Psoas muscle (tissue), 8 donors: Measurements from ENCODE around the gene FAM222B. TPM values are rescaled to one million over a fixed set of nuclear protein-coding genes. Genes with fewer than 3 reads are reported as not detected.
"Not testable (repeated sequence)": the region's sequence is repeated elsewhere in the genome, so short reads cannot be mapped to it uniquely, and the experiment has no call there.

Experiments
- ATAC-seq, 4 donors: fragments of 200-7000 bp; cut with Tn5 transposase; one replicate each; pipeline ENCODE4 v1.9.1; 2020; ENCODE audit warnings: moderate library complexity in 3 of 4, mild to moderate bottlenecking in 2 of 4
- DNase-seq, 2 donors: peaks; one replicate each; pipeline ENCODE4 v3.0.0-alpha.2; 2020
- H3K27ac ChIP-seq: fragments of 200-600 bp; one replicate; pipeline ENCODE4 v1.8.0; 2022
- H3K27me3 ChIP-seq, 3 donors: fragments of 200-600 bp in 1 of 3; one replicate each; pipeline versions ENCODE4 v1.6.1 to v1.8.0; 2013 to 2022; ENCODE audit warnings: low read length in 2 of 3, mild to moderate bottlenecking in 2 of 3, moderate library complexity in 1 of 3; ENCODE audit not compliant: insufficient read depth in 3 of 3
- H3K36me3 ChIP-seq, 2 donors: fragments of 200-600 bp in 1 of 2; one replicate each; pipeline versions ENCODE4 v1.6.1 to v1.8.0; 2013 to 2022; ENCODE audit warnings: low read depth in 1 of 2, mild to moderate bottlenecking in 1 of 2, moderate library complexity in 1 of 2; ENCODE audit not compliant: insufficient read depth in 1 of 2
- H3K4me1 ChIP-seq: fragments of 200-600 bp; one replicate; pipeline ENCODE4 v1.8.0; 2022
- H3K4me3 ChIP-seq: fragments of 200-600 bp; one replicate; pipeline ENCODE4 v1.8.0; 2022; ENCODE audit warnings: mild to moderate bottlenecking
- H3K9me3 ChIP-seq: fragments of 200-600 bp; one replicate; pipeline ENCODE4 v1.8.0; 2022
- WGBS, 3 donors: extraction: QIAGEN DNeasy Blood & Tissue Kit; methylation state at CpG; one replicate each; pipeline versions ENCODE4 v1.1.6 to v1.1.7; 2013; 5-methylcytosine and 5-hydroxymethylcytosine counted together
- intact Hi-C, 2 donors: fragments of 100-400 bp; cut with DNase I; formaldehyde crosslinking; loops; one replicate each; pipeline versions ENCODE4 v1.11.0 to v1.14.2; 2022
- polyA plus RNA-seq, 3 donors: library from polyadenylated mRNA; stranded (reverse); fragments of 200-250 nt; gene quantifications; one replicate each; pipeline ENCODE4 v1.2.3, GENCODE V29; 2013
- total RNA-seq, 4 donors: library from RNA; stranded (reverse); fragmentation: NEBNext Ultra II Directional in 2 of 4; extraction: Animal tissue kit (Norgen Biotek cat#: 25700) in 2 of 4; gene quantifications; one replicate each; pipeline versions ENCODE4 v1.2.1 to v1.2.4, GENCODE V29; 2021 to 2023
- TF ChIP-seq, protein P1 (sequence below): fragments of 200-600 bp; IDR thresholded peaks from one replicate; pipeline ENCODE4 v1.8.0; 2022; ENCODE audit warnings: antibody characterized with exemption
- donor health status: healthy with polysubstance abuse.
- donor health status: DM: no; HTN: no; CAD: no; lungs with moderate emphysema.
- donor health status: Bipolar disorder and iron deficiency.
- donor health status: healthy.
- donor health status: DM: yes; HTN: yes; CAD: no.
- donor health status: DM: no; HTN: no; CAD: no.
- donor health status: DM: no; HTN: no; CAD: no.
- donor health status: DM: yes; HTN: yes; CAD: no.

FAM222B gene
- total and polyA plus RNA-seq, 7 donors = 22.4 to 66.2 (median 32.2) TPM

DNA sequence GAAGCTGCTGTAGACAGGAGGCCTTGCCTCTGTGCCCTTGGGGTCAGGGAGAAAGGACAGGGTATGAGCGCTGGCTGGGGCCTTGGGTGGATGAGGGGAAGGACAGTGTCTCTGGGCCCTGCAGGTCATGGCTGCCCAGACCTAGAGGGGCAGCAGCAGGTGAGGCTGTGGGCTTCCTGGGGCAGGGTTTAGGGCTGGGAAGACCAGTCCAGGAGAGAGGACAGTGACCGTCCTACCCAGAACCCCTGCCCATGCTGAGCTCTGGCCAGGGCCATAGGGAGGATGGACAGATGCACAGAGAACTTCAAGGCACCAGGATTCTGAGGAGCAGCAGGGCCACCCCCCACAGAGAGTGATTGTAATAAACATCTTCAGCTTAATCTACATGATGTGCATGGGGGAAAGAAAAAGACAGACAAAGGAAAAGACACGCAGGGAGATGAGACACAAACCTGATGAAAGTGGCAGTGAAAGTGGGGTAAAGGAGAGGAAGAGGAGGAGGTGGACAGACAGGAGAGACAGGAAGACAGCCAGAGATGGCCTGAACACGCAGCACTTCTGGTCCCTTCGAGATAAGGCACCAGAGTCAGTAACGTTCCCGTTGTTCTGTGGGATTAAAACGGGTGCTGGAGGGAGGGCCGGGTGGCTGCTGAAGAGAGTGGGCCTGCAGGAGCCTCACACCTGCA lies 37.4 kb upstream of the FAM222B start:
- TF ChIP-seq, protein P1, sequence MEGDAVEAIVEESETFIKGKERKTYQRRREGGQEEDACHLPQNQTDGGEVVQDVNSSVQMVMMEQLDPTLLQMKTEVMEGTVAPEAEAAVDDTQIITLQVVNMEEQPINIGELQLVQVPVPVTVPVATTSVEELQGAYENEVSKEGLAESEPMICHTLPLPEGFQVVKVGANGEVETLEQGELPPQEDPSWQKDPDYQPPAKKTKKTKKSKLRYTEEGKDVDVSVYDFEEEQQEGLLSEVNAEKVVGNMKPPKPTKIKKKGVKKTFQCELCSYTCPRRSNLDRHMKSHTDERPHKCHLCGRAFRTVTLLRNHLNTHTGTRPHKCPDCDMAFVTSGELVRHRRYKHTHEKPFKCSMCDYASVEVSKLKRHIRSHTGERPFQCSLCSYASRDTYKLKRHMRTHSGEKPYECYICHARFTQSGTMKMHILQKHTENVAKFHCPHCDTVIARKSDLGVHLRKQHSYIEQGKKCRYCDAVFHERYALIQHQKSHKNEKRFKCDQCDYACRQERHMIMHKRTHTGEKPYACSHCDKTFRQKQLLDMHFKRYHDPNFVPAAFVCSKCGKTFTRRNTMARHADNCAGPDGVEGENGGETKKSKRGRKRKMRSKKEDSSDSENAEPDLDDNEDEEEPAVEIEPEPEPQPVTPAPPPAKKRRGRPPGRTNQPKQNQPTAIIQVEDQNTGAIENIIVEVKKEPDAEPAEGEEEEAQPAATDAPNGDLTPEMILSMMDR = no peak
- ATAC-seq (no peak), DNase-seq (peak in 1 of 2 donors; percentile 5)
- H3K4me3 ChIP-seq = no peak overlapping the region
- H3K27ac ChIP-seq = no peak overlapping the region
- H3K27me3 ChIP-seq = no peaks in the 10 kb centered on the region
- no peaks in the 10 kb centered on the region for H3K9me3 ChIP-seq
- WGBS, 3 donors = 76 to 83% (median 79%) methylated on average over 9 of the region's 9 CpGs
- intact Hi-C loops = no loop called here
- peaks cover 5 to 66% of the 10 kb centered on the region in 2 donors for H3K36me3 ChIP-seq
- no peaks in the 10 kb centered on the region for H3K4me1 ChIP-seq

DNA sequence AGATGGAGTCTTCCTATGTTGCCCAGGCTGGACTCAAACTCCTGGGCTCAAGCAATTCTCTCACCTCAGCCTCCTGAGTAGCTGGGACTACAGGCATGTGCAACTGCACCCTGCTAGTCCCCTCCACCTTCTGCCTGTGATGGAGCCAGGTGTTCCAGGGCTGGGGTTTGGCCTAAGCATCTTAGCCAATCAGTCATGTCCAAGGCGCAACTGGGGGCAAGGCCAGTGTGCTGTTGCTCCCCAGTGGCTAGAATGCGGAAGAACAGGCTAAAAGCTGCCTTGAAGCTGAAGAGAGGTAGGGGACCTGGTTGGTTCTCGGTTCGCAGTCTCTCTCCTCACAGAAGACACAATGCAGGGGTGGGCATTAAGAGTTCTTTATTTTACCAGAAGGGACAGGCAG lies 36.4 kb upstream of the FAM222B start:
- Histone ChIP-seq H3K9me3 (no peaks in the 10 kb centered on the region), H3K27me3 (no peaks in the 10 kb centered on the region), H3K4me3 (no peak overlapping the region), H3K36me3 (peaks cover 5 to 55% of the 10 kb centered on the region in 2 donors), H3K4me1 (no peaks in the 10 kb centered on the region), H3K27ac (no peak overlapping the region)
- TF ChIP-seq, protein P1 = peak; percentile 30
- no peak for DNase-seq
- 79 to 84% (median 82%) methylated on average over 4 of the region's 4 CpGs for WGBS, 3 donors
- ATAC-seq = peak; percentile 51 to 76 (median 60)
- intact Hi-C loops = no loop called here

DNA sequence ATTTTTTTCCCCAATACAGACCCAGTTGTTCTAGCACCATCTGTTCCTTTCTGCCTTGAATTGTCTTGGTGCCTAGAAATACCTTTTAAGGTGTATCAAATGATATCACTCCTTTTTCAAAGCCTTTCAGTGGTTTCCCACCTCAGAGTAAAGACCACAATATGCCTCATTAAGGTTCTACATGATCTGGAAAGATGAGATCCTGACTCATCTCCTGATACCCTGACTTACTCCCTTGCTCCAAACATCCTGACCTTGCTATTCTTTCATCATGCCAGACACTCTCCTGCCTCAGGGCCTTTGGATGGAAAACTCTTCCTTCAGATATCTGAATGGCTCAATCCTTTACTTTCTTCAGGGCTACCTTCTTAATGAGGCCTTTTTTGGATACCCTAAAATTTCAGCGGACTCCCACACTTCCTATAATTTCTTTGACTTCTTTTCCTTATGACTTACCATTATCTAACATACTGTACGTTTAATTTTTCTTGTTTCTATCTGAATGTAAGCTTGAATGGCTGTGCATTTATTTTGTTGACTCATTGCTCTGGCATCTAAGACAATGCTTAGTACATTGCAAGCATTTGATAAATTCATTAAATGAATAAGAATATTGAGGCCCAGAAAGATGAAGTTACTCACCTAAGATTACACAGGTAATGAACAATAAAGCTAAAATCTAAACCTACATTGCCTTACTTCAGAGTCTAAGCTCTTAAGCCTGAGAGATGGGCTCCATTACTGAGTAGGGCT lies 35.7 kb upstream of the FAM222B start:
- Histone ChIP-seq H3K4me3 (no peak overlapping the region), H3K27ac (no peak overlapping the region), H3K9me3 (no peaks in the 10 kb centered on the region), H3K27me3 (no peaks in the 10 kb centered on the region), H3K36me3 (peaks cover 5 to 49% of the 10 kb centered on the region in 2 donors), H3K4me1 (no peaks in the 10 kb centered on the region)
- intact Hi-C loops = no loop called here
- 89 to 94% (median 92%) methylated on average over 2 of the region's 2 CpGs for WGBS, 3 donors
- TF ChIP-seq, protein P1 = no peak
- DNase-seq (no peak), ATAC-seq (no peak)

DNA sequence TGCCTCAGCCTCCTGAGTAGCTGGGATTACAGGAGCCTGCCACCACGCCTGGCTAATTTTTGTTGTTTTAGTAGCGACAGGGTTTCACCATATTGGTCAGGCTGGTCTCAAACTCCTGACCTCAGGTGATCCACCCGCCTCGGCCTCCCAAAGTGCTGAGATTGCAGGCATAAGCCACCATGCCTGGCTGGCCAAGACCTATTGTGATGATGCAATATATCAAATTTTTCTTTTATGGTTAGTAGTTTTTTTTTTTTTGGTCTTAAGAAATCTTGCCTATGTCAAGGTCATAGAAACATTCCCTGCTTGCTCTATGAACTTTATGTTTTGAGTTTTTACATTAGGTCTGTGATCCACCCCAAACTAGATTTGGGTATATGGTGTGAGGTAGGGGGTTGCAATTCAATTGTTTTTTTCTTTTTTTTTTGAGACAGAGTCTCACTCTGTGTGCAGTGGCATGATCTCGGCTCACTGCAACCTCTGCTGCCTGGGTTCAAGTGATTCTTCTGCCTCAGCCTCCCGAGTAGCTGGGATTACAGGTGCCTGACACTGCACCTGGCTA lies 34.6 kb upstream of the FAM222B start:
- H3K27ac ChIP-seq, DNase-seq, H3K4me1 ChIP-seq, intact Hi-C loops, H3K9me3 ChIP-seq, ATAC-seq, H3K4me3 ChIP-seq, H3K27me3 ChIP-seq: not testable (repeated sequence)
- peaks cover 5 to 38% of the 10 kb centered on the region in 2 donors for H3K36me3 ChIP-seq
- WGBS, 3 donors = 90 to 94% (median 94%) methylated on average over 6 of the region's 6 CpGs
